ENCODE measurements around the gene HSBP1L1. TPM values are rescaled to one million over a fixed set of nuclear protein-coding genes. Genes with fewer than 3 reads are reported as not detected.
"Not testable (repeated sequence)": the region's sequence is repeated elsewhere in the genome, so short reads cannot be mapped to it uniquely, and the experiment has no call there.

Gene HSBP1L1
- total RNA-seq, 1 experiment from 2014 or later = 25.7 TPM

GRCh38 chr18:79989195-79989497 lies 24.7 kb downstream of the HSBP1L1 start:
- peak overlapping the region; percentile 89 for H3K4me3 ChIP-seq (ENCODE audit: low read depth, low read length)
- H3K4me1 ChIP-seq = peaks cover 4% of the 10 kb centered on the region; the same call in 1 of the 2 replicates
- H3K4me3 Mint-ChIP-seq (ENCODE audit: unreplicated experiment) = peak overlapping the region; percentile 71
- H3K4me1 Mint-ChIP-seq (ENCODE audit: low read depth, unreplicated experiment) = peaks cover 12% of the 10 kb centered on the region
- peaks cover 18% of the 10 kb centered on the region for H3K36me3 Mint-ChIP-seq (ENCODE audit: insufficient read depth, unreplicated experiment)
- BruUV-seq (replicated peaks) = no TSS peak
- no peaks in the 10 kb centered on the region for H3K9me3 ChIP-seq
- no peaks in the 10 kb centered on the region for H3K36me3 ChIP-seq (ENCODE audit: control insufficient read depth, insufficient read depth, low read length)
- no peaks in the 10 kb centered on the region for H3K27me3 Mint-ChIP-seq (ENCODE audit: insufficient read depth, unreplicated experiment)
- DNase-seq = no peak
- peak overlapping the region; percentile 71 for H3K27ac Mint-ChIP-seq (ENCODE audit: unreplicated experiment)
- H3K9me3 Mint-ChIP-seq (ENCODE audit: unreplicated experiment) = no peaks in the 10 kb centered on the region
- POLR2A ChIA-PET = interaction anchor here (0.6 to 0.8 kb wide), 3 partner anchors 31 to 52 kb away, joined by 3 to 5 read pairs (median 4); no protein-coding TSS in a partner anchor
- intact Hi-C loops (cut with micrococcal nuclease; ENCODE audit: unreplicated experiment) = no loop called here
- no peaks in the 10 kb centered on the region for H3K27me3 ChIP-seq (replicated peaks; ENCODE audit: control insufficient read depth, insufficient read depth, low read length)
- CTCF ChIA-PET = no interaction called here
- no peak for TF ChIP-seq CTCF (IDR thresholded peaks at IDR 0.05; ENCODE audit: insufficient read depth in 1 of 2, low read depth in 1 of 2, low read length in 1 of 2, severe bottlenecking in 1 of 2, unreplicated experiment in 1 of 2)

DNA sequence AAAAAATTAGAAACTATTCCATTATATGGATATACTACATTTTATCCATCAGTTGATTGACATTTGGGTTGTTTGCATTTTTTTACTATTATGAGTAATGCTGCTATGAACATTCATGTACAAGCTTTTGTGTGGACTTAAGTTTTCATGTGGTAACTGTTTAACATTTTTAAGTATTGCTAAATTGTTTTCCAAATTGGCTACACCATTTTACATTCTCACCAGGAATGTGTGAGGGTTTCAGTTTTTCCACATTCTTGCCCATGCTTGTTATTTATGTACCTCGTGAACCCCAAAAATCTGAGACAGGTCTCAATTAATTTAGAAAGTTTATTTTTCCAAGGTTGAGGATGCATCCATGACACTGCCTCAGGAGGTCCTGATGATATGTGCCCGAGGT lies 27.1 kb downstream of the HSBP1L1 start:
- POLR2A ChIA-PET = no interaction called here
- no TSS peak for BruUV-seq (replicated peaks)
- H3K27me3 Mint-ChIP-seq (ENCODE audit: insufficient read depth, unreplicated experiment) = no peaks in the 10 kb centered on the region

GRCh38 chr18:79999701-80000100 lies 35.3 kb downstream of the HSBP1L1 start:
- CTCF ChIA-PET; H3K9me3 Mint-ChIP-seq (ENCODE audit: unreplicated experiment); POLR2A ChIA-PET; H3K27ac Mint-ChIP-seq (ENCODE audit: unreplicated experiment); H3K27me3 ChIP-seq (replicated peaks; ENCODE audit: control insufficient read depth, insufficient read depth, low read length); H3K4me3 Mint-ChIP-seq (ENCODE audit: unreplicated experiment); H3K4me1 ChIP-seq; H3K27me3 Mint-ChIP-seq (ENCODE audit: insufficient read depth, unreplicated experiment); H3K36me3 ChIP-seq (ENCODE audit: control insufficient read depth, insufficient read depth, low read length); H3K4me1 Mint-ChIP-seq (ENCODE audit: low read depth, unreplicated experiment); BruUV-seq (replicated peaks); H3K36me3 Mint-ChIP-seq (ENCODE audit: insufficient read depth, unreplicated experiment); intact Hi-C loops (cut with micrococcal nuclease; ENCODE audit: unreplicated experiment); H3K9me3 ChIP-seq; DNase-seq; H3K4me3 ChIP-seq (ENCODE audit: low read depth, low read length): not testable (repeated sequence)

More for the DNA sequence above, 27.1 kb downstream of the HSBP1L1 start:
- Histone ChIP-seq H3K4me3 (ENCODE audit: low read depth, low read length) (no peak overlapping the region), H3K9me3 (no peaks in the 10 kb centered on the region), H3K36me3 (ENCODE audit: control insufficient read depth, insufficient read depth, low read length) (no peaks in the 10 kb centered on the region), H3K4me1 (peaks cover 4% of the 10 kb centered on the region; the same call in 1 of the 2 replicates), H3K27me3 (replicated peaks; ENCODE audit: control insufficient read depth, insufficient read depth, low read length) (no peaks in the 10 kb centered on the region)
- no peak overlapping the region for H3K27ac Mint-ChIP-seq (ENCODE audit: unreplicated experiment)
- H3K9me3 Mint-ChIP-seq (ENCODE audit: unreplicated experiment) = no peaks in the 10 kb centered on the region
- CTCF ChIA-PET = no interaction called here
- H3K4me3 Mint-ChIP-seq (ENCODE audit: unreplicated experiment) = no peak overlapping the region
- DNase-seq = no peak
- H3K4me1 Mint-ChIP-seq (ENCODE audit: low read depth, unreplicated experiment) = peaks cover 12% of the 10 kb centered on the region
- no peak for TF ChIP-seq CTCF (IDR thresholded peaks at IDR 0.05; ENCODE audit: insufficient read depth in 1 of 2, low read depth in 1 of 2, low read length in 1 of 2, severe bottlenecking in 1 of 2, unreplicated experiment in 1 of 2)
- intact Hi-C loops (cut with micrococcal nuclease; ENCODE audit: unreplicated experiment) = no loop called here
- peaks cover 6% of the 10 kb centered on the region for H3K36me3 Mint-ChIP-seq (ENCODE audit: insufficient read depth, unreplicated experiment)

DNA sequence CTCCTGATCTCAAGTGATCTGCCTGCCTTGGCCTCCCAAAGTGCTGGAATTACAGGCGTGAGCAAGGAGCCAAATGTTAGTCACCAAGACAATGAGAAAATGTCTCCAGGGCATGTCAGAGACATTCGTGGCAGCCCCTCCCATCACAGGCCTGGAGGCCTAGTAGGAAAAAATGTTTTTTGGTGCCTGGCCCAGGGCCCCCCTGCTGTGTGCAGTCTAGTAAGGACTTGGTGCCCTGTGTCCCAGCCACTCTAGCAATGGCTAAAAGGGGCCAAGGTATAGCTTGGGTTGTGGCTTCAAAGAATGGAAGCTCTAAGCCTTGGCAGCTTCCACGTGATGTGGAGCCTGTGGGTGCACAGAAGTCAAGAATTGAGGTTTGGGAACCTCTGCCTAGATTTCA lies 36.4 kb downstream of the HSBP1L1 start:
- Histone ChIP-seq H3K4me3 (ENCODE audit: low read depth, low read length) (no peak overlapping the region), H3K27me3 (replicated peaks; ENCODE audit: control insufficient read depth, insufficient read depth, low read length) (no peaks in the 10 kb centered on the region), H3K4me1 (no peaks in the 10 kb centered on the region), H3K36me3 (ENCODE audit: control insufficient read depth, insufficient read depth, low read length) (no peaks in the 10 kb centered on the region), H3K9me3 (no peaks in the 10 kb centered on the region)
- no peak for TF ChIP-seq CTCF (IDR thresholded peaks at IDR 0.05; ENCODE audit: insufficient read depth in 1 of 2, low read depth in 1 of 2, low read length in 1 of 2, severe bottlenecking in 1 of 2, unreplicated experiment in 1 of 2)
- Mint-ChIP-seq H3K9me3 (ENCODE audit: unreplicated experiment) (peaks cover 8% of the 10 kb centered on the region), H3K36me3 (ENCODE audit: insufficient read depth, unreplicated experiment) (no peaks in the 10 kb centered on the region), H3K4me3 (ENCODE audit: unreplicated experiment) (no peak overlapping the region), H3K27me3 (ENCODE audit: insufficient read depth, unreplicated experiment) (no peaks in the 10 kb centered on the region), H3K4me1 (ENCODE audit: low read depth, unreplicated experiment) (no peaks in the 10 kb centered on the region), H3K27ac (ENCODE audit: unreplicated experiment) (no peak overlapping the region)
- no peak for DNase-seq
- intact Hi-C loops (cut with micrococcal nuclease; ENCODE audit: unreplicated experiment) = no loop called here
- POLR2A ChIA-PET = no interaction called here
- CTCF ChIA-PET = no interaction called here
- BruUV-seq (replicated peaks) = no TSS peak

Measured in Caco-2 (cell line).